ENCODE results near the gene ERCC6L.

Gene ERCC6L

DNA sequence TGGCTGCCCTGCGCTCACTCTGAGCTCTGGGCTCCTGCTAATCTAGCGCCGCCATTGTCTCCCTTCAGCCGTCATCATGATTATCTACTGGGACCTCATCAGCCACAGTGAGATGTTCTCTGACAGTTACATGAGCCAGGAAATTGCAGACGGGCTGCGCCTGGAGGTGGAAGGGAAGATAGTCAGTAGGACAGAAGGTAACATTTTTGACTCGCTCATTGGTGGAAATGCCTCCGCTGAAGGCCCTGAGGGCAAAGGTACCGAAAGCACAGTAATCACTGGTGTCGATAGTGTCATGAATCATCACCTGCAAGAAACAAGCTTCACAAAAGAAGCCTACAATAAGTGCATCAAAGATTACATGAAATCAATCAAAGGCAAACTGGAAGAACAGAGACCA lies 79.1 kb downstream of the ERCC6L start:
- TF ChIP-seq ZFX (IDR thresholded peaks at IDR 0.05): no peak
- TF ChIP-seq, protein P1, sequence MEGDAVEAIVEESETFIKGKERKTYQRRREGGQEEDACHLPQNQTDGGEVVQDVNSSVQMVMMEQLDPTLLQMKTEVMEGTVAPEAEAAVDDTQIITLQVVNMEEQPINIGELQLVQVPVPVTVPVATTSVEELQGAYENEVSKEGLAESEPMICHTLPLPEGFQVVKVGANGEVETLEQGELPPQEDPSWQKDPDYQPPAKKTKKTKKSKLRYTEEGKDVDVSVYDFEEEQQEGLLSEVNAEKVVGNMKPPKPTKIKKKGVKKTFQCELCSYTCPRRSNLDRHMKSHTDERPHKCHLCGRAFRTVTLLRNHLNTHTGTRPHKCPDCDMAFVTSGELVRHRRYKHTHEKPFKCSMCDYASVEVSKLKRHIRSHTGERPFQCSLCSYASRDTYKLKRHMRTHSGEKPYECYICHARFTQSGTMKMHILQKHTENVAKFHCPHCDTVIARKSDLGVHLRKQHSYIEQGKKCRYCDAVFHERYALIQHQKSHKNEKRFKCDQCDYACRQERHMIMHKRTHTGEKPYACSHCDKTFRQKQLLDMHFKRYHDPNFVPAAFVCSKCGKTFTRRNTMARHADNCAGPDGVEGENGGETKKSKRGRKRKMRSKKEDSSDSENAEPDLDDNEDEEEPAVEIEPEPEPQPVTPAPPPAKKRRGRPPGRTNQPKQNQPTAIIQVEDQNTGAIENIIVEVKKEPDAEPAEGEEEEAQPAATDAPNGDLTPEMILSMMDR (conservative IDR thresholded peaks at IDR 0.05): no peak
- H3K27ac ChIP-seq: no peak overlapping the region

DNA sequence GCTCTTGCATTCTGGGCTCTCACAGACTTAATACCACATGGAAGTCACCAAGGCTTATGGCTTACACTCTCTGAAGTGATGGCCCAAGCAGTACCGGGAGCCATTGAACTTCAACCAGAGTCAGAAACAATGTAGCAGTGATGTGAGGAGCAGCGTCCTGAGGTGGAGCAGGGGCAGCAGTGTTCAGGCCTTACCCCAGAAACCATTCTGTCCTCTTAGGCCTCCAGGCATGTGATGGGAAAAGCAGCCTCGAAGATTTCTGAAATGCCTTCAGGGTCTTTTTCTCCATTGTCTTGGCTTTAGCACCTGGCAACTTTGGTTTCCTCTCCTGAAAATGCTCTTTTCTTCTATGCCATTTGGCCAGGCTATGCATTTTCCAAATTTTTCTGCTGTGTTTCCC lies 80.1 kb downstream of the ERCC6L start:
- TF ChIP-seq, protein P1 (conservative IDR thresholded peaks at IDR 0.05): no peak
- no peak for TF ChIP-seq ZFX (IDR thresholded peaks at IDR 0.05)

More for the DNA sequence above, 80.1 kb downstream of the ERCC6L start:
- H3K27ac ChIP-seq: no peak overlapping the region
